Thyroid gland (tissue), 4 donors: ENCODE results near the gene C11orf54. TPM values are rescaled to one million over a fixed set of nuclear protein-coding genes. Genes with fewer than 3 reads are reported as not detected.
A peak's percentile ranks its signal among the peaks of the same experiment; 100 is the strongest.
"Not testable (repeated sequence)": the region's sequence is repeated elsewhere in the genome, so short reads cannot be mapped to it uniquely, and the experiment has no call there.

Experiments used
- DNase-seq, 2 donors: peaks; one replicate each; pipeline ENCODE4 v3.0.0-alpha.2; 2019
- H3K27ac ChIP-seq, 3 donors: fragments of 200-600 bp; sonication (generic); 1 replicate in 2 of 3; 2 replicates in 1 of 3; pipeline ENCODE4 v1.5.1; 2016 to 2019; ENCODE audit warnings: mild to moderate bottlenecking in 1 of 3, moderate library complexity in 1 of 3
- H3K27me3 ChIP-seq: fragments of 200-600 bp; sonication (generic); one replicate; pipeline ENCODE4 v1.5.1; 2019
- H3K36me3 ChIP-seq, 2 donors: fragments of 200-600 bp; sonication (generic); one replicate each; pipeline ENCODE4 v1.5.1; 2016 to 2019
- H3K4me1 ChIP-seq, 2 donors: fragments of 200-600 bp; sonication (generic); one replicate each; pipeline ENCODE4 v1.5.1; 2017 to 2019
- H3K4me3 ChIP-seq, 3 donors: fragments of 200-600 bp; sonication (generic); replicated peaks in 1 of 3; 1 replicate in 2 of 3; 2 replicates in 1 of 3; pipeline ENCODE4 v1.5.1; 2016; ENCODE audit warnings: mild to moderate bottlenecking in 1 of 3
- H3K9me3 ChIP-seq: fragments of 200-600 bp; sonication (generic); one replicate; pipeline ENCODE4 v1.5.1; 2017
- POLR2A ChIP-seq, 2 donors: fragments of 450-650 bp; IDR thresholded peaks; one replicate each; pipeline ENCODE4 v1.6.1; 2017; ENCODE audit warnings: antibody characterized with exemption in 2 of 2, mild to moderate bottlenecking in 2 of 2, moderate library complexity in 1 of 2
- WGBS, 2 donors: methylation state at CpG; one replicate each; pipeline ENCODE4 v1.1.5; 2017; 5-methylcytosine and 5-hydroxymethylcytosine counted together
- intact Hi-C: fragments of 100-400 bp; cut with DNase I; formaldehyde crosslinking; loops from one replicate; pipeline ENCODE4 v1.15.1; 2023
- total RNA-seq, 4 donors: library from RNA; depleted of rRNA; stranded (reverse); fragments of >200 nt; gene quantifications; one replicate each; pipeline ENCODE4 v1.2.3, GENCODE V29; 2016
- TF ChIP-seq, protein P1 (sequence below), 6 experiments: fragments of 200-600 bp in 3 of 6; fragments of 450-650 bp in 3 of 6; sonication (generic) in 3 of 6; IDR thresholded peaks; one replicate each; pipeline ENCODE4 v1.5.1; 2016 to 2019; ENCODE audit warnings: antibody characterized with exemption in 6 of 6, mild to moderate bottlenecking in 2 of 6, inconsistent platforms in 1 of 6, moderate library complexity in 1 of 6

Gene C11orf54
- total RNA-seq, 4 donors from 2014 or later, result 46.6 to 71.4 (median 54.9) TPM

DNA sequence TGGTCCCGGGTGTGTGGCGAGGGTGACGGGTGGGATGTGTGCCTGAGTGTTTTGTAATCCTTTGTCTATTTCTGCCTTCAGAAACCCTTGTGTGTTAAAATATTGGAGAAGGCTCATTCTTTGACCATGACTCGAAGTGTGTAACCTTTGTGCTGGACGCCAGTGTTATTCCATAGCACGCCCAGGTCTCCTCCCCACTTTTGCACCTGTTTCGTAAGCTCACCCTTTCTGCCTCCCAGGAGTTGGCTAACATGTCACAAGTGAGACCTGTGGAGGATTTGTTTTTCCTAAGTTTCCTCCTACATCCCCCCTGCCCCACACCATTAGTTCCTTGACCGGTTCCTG lies 382 bp downstream of the C11orf54 start:
- 1% methylated on average over 8 of the region's 8 CpGs for WGBS, 2 donors
- Histone ChIP-seq H3K9me3 (no peaks in the 10 kb centered on the region), H3K27ac (peak overlapping the region; percentile 82 to 94 (median 92)), H3K4me1 (peaks cover 24 to 29% of the 10 kb centered on the region in 2 donors), H3K27me3 (no peaks in the 10 kb centered on the region), H3K4me3 (peak overlapping the region; percentile 19 to 80 (median 71)), H3K36me3 (peaks cover 9 to 17% of the 10 kb centered on the region in 2 donors)
- TF ChIP-seq POLR2A (IDR thresholded peaks at IDR 0.05), result no peak
- TF ChIP-seq, protein P1, sequence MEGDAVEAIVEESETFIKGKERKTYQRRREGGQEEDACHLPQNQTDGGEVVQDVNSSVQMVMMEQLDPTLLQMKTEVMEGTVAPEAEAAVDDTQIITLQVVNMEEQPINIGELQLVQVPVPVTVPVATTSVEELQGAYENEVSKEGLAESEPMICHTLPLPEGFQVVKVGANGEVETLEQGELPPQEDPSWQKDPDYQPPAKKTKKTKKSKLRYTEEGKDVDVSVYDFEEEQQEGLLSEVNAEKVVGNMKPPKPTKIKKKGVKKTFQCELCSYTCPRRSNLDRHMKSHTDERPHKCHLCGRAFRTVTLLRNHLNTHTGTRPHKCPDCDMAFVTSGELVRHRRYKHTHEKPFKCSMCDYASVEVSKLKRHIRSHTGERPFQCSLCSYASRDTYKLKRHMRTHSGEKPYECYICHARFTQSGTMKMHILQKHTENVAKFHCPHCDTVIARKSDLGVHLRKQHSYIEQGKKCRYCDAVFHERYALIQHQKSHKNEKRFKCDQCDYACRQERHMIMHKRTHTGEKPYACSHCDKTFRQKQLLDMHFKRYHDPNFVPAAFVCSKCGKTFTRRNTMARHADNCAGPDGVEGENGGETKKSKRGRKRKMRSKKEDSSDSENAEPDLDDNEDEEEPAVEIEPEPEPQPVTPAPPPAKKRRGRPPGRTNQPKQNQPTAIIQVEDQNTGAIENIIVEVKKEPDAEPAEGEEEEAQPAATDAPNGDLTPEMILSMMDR (IDR thresholded peaks at IDR 0.05), result no peak
- intact Hi-C loops, result loop anchor here (5.0 kb wide), 1 partner anchor 45 kb away; no protein-coding TSS in a partner anchor
- peak; percentile 66 for DNase-seq

DNA sequence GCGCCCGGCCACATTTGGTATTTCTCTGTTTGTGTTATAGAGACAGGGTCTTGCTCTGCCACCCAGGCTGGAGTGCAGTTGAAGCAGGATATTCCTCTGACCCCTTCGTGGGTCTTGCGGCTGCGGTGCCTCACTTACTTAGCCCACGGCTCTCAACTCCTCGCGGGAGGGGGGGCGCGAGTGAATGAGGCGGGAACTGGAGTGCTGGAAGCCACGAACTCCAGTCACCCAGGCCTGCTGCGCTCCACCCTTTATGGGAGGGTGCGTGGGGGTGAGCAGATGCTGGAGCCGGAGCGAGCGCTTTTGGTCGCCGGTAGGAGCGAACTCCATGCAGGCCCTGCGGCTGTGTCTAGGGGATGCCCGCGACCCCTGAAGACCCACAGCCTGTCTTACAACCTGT lies 1.8 kb downstream of the C11orf54 start:
- H3K27me3 ChIP-seq, result no peaks in the 10 kb centered on the region
- H3K4me3 ChIP-seq, result no peak overlapping the region
- intact Hi-C loops, result loop anchor here (5.0 kb wide), 1 partner anchor 44 kb away; no protein-coding TSS in a partner anchor
- peaks cover 20 to 22% of the 10 kb centered on the region in 2 donors for H3K4me1 ChIP-seq
- TF ChIP-seq POLR2A (IDR thresholded peaks at IDR 0.05), result no peak
- DNase-seq, result no peak
- H3K9me3 ChIP-seq, result no peaks in the 10 kb centered on the region
- WGBS, 2 donors, result 89 to 94% methylated on average over 13 to 23 of the region's 23 CpGs
- H3K27ac ChIP-seq, result no peak overlapping the region
- H3K36me3 ChIP-seq, result peaks cover 0 to 3% of the 10 kb centered on the region in 2 donors

DNA sequence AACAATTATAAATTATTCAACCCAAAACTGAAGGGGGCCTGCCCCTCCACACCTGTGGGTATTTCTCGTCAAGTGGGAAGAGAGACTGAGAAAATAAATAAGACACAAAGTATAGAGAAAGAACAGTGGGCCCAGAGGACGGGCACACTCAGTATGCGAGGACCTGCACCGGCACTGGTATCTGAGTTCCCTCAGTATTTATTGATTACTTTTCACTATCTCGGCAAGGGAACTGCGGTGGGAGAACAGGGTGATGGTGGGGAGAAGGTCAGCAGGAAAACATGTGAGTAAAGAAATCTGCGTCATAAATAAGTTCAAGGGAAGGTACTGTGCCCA lies 3.2 kb downstream of the C11orf54 start:
- intact Hi-C loops, result loop anchor here (5.0 kb wide), 1 partner anchor 43 kb away; no protein-coding TSS in a partner anchor
- WGBS, 2 donors, result 80 to 93% methylated on average over 7 of the region's 7 CpGs
- Histone ChIP-seq H3K4me3 (no peak overlapping the region), H3K4me1 (peaks cover 7 to 8% of the 10 kb centered on the region in 2 donors), H3K27me3 (no peaks in the 10 kb centered on the region), H3K9me3 (no peaks in the 10 kb centered on the region), H3K36me3 (no peaks in the 10 kb centered on the region), H3K27ac (no peak overlapping the region)
- DNase-seq, result no peak
- no peak for TF ChIP-seq POLR2A (IDR thresholded peaks at IDR 0.05)
- TF ChIP-seq, protein P1 (IDR thresholded peaks at IDR 0.05), result no peak

DNA sequence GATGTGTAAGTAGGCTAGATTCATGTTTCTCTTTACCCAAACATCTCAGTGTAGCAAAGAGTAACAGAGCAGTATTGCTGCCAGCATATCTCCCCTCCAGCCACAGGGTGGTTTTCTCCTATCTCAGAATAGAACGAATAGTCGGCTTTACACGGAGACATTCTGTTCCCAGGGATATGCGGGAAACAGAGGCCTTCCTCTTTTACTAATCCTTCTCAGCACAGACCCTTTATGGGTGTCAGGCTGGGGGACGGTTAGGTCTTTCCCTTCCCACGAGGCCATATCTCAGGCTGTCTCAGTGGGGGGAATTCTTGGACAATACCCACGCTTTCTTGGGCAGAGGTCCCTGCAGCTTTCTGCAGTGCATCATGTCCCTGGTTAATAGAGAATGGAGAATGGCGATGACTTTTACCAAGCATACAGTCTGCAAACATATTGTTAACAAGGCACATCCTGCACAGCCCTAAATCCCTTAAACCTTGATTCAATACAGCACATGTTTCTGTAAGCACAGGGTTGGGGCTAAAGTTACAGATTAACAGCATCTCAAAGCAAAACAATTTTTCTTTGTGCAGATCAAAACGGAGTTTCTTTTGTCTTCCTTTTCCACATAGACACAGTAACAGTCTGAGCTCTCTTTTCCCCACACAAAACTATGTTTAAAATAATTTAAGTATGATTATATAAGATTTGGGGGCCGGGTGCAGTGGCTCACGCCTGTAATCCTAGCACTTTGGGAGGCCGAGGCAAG lies 3.7 kb downstream of the C11orf54 start:
- H3K4me1 ChIP-seq, H3K27ac ChIP-seq, intact Hi-C loops, H3K36me3 ChIP-seq, H3K27me3 ChIP-seq, H3K4me3 ChIP-seq, DNase-seq, H3K9me3 ChIP-seq: not testable (repeated sequence)
- 68 to 77% methylated on average over 12 of the region's 12 CpGs for WGBS, 2 donors

DNA sequence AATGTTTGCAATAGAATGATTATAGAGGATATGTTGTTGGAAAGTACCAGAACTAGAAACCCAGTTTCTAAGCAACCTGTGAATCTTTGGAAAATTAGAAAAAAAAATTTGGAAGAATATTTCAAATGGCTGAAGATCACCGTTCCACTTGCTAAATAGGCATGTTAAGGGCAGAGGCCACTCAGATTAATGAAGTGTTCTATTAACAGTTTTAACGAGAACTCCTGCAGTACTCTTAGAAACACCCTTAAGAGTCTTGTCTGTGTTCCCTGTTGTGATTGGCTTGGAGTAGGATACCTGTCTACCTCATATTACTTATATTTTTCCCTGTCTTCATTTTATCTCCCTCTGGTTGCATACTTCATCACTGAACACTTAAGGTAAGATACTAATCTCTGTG lies 4.6 kb downstream of the C11orf54 start:
- 69 to 77% methylated on average over 2 of the region's 2 CpGs for WGBS, 2 donors
- Histone ChIP-seq H3K27me3 (no peaks in the 10 kb centered on the region), H3K4me3 (no peak overlapping the region), H3K36me3 (no peaks in the 10 kb centered on the region), H3K27ac (no peak overlapping the region), H3K4me1 (peaks cover 0 to 8% of the 10 kb centered on the region in 2 donors), H3K9me3 (no peaks in the 10 kb centered on the region)
- no peak for DNase-seq
- intact Hi-C loops, result no loop called here
- TF ChIP-seq POLR2A (IDR thresholded peaks at IDR 0.05), result no peak
- TF ChIP-seq, protein P1 (IDR thresholded peaks at IDR 0.05), result no peak

DNA sequence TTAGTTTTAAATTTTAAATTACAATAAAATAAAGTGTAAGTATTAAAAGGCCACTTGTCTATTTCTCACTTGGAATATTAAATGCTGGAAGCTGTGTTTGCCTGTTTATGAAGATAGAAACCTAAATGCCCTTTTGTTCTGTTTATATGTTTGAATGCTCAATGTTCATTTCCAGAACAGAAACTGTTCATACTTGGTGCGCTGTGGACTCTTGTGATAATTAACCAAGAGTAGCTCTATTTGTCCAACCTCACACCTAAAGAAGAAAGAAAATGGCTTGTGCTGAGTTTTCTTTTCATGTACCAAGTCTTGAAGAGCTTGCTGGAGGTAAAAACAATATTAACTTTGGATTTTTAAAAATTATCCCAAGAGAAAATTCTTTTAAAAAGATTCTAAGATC lies 5.7 kb downstream of the C11orf54 start:
- H3K4me1 ChIP-seq, result peaks cover 0 to 7% of the 10 kb centered on the region in 2 donors
- no peaks in the 10 kb centered on the region for H3K27me3 ChIP-seq
- no peak overlapping the region for H3K27ac ChIP-seq
- TF ChIP-seq, protein P1 (IDR thresholded peaks at IDR 0.05), result no peak
- TF ChIP-seq POLR2A (IDR thresholded peaks at IDR 0.05), result no peak
- H3K4me3 ChIP-seq, result no peak overlapping the region
- H3K9me3 ChIP-seq, result no peaks in the 10 kb centered on the region
- no peaks in the 10 kb centered on the region for H3K36me3 ChIP-seq
- DNase-seq, result no peak
- intact Hi-C loops, result no loop called here
- 95 to 100% methylated on average over 1 of the region's 1 CpG for WGBS, 2 donors
